GM20431 (cell line): Measurements from ENCODE around the gene RAB40B.

ENCODE experiments used
- in situ Hi-C: fragments of 300-500 bp; cut with MseI, MboI; formaldehyde crosslinking; loops from one replicate; pipeline ENCODE4 v1.15.0; 2020; ENCODE audit warnings: low sequenced_read_pairs; ENCODE audit not compliant: unreplicated experiment

The RAB40B gene

DNA sequence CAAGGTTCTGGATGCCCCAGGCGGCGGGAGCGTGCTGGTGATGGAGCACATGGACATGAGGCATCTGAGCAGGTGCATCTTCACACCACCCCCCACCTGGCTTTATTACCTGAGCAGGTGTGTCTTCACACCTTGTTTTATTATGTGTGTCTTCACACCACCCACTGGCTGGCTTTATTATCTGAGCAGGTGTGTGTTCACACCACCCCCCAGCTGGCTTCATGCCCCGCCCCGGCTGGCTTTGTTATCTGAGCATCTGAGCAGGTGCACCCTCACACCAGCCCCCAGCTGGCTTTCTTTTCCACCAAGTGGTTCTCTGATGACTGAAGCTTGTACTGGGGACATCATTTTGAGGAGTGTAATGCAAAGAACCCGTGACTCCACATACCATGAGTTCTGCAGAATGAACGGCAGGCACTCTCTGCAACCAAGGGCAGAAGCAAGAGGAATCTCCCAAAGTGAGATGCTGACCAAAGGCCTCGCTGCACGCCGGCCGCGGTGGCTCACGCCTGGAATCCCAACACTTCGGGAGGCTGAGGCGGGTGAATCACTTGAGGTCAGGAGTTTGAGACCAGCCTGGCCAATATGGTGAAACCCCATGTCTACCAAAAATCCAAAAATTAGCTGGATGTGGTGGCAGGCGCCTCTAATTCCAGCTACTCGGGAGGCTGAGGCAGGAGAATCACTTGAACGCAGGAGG lies 20.6 kb upstream of the RAB40B start:
- in situ Hi-C loops: no loop called here

DNA sequence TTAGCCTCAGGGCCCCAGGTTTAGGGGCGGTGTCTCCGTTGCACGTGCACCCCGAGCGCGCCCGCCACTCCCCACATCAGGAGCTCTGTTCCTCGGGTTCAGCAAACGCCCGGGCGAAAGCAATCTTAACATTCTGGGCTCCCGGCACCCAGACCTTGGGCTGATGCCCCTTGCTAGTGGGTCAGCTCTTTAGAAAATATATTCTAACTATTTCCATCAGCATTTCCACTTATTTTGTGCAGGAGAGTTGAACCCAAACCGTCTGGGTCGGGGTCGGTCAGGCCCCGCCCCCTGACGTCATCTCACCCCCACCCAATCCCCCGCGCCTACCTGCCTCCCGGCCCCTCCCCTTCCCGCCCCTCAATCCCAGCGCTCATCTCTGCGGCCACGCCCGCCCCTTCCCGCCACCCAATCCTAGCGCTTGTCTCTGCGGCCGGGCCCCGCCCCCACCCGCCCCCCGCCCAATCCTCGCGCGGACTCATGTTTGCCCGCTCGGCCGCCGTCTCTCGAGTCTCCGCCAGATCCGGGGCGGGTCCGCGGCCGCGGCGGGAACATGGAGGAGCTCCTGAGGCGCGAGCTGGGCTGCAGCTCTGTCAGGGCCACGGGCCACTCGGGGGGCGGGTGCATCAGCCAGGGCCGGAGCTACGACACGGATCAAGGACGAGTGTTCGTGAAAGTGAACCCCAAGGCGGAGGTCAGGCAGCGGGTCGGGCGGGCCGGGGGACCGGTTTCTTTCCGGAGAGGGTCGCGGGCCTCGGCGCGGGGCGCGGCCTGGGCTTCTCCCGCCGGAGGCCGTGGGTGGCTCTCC lies 17.9 kb upstream of the RAB40B start, which contains the start of gene FN3KRP:
TSS of gene FN3KRP (plus strand) at position 504 of the 808 bp plus-strand sequence. CDS start at position 554, 50 bp downstream.
- in situ Hi-C loops: no loop called here

DNA sequence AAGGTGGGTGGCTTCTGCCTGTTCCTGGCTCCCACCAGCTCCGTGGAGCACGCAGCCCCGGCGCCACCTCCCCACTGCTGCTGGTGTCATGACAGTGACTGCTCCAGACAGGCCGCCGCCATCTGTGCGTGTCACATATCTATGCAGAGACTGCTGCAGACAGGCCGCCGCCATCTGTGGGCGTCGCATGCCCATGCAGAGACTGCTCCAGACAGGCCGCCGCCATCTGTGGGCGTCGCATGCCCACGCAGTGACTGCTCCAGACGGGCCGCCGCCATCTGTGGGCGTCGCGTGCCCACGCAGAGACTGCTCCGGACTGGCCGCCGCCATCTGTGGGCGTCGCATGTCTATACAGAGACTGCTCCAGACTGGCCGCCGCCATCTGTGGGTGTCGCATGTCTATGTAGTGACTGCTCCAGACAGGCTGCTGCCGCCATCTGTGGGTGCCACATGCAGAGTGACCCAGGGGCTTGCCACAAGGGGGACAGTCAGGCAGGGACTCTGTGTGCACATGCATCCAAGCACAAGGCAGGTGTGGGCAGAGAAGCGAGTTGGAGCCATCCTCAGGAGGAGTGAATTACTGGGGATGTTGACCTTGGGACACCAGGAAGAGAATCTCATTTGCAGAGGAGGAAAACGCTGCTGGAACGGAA lies 14.7 kb upstream of the RAB40B start:
- in situ Hi-C loops: no loop called here

DNA sequence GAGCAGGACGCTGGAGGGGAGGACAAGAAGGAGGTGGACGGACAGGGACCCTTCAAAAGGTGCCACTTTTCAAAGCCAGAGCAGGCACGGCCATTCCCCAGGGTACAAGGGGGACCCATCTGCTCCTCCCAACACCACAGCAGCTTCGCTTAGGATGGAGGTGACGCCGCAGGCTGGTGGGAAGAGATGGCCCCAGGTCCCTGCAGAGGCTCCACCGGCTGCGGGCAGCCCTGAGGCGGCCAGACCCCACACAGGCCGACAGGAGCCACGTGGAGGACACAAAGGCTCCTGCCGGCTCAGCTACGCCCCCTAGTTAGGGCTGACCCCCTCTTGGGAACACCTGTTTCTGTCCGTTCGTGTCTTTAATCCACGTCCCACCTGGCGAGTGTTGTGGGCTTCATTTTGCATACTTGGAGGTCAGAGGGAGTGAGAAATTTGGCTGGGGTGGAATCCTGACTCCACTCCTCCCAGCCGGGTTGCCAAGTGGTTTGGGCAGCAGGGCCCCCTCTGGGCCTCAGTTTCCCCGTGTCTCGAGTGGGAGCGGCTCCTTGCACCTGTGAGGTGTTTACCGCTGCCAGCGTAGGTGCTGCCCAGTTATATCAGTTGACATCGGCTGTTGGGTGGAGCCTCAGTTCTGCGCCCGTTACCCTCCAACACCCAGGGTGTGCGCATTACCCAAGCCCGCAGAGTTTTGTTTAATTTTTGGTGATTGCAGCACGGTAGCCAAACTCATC lies 12.2 kb upstream of the RAB40B start:
- in situ Hi-C loops: no loop called here

DNA sequence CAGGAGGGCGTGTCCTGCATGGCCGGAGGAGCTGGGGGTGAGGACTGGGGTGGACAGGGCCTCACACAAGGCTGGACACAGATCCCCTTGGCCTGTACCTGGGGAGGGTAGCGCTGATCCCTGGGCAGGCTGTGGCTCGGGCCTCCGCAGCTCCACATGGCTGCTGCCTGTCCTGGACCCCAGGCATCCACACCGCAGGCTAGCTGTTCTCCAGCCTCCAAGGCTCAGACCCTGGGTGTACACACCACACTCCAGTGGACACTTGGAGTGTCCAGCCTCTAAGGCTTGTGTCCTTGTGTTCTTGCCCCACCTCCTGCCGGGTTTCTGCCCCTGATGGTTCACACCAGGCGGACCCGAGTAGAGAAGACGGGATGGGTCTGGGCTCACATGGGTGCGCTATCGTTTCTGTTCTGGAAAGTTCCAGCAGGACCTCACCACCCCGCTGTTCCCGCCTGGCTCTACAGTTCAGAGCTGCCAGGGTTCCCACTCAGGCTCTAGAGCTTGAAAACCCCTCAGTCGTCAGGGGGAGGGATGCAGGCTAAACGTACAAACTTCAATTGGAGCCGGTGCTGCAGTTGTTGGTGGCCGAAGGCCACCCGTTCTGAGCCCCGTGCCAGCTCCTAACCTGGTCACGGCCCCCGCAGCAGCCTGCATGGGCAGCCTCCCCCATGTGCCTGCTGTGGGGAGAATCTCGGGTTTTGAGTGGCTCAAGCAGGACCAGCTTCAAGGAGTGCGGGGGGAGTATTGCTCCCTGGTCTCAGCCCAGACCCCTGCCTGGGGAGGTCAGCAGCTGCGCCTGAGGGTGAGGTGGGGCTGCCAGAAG lies 11.4 kb upstream of the RAB40B start:
- in situ Hi-C loops: no loop called here

DNA sequence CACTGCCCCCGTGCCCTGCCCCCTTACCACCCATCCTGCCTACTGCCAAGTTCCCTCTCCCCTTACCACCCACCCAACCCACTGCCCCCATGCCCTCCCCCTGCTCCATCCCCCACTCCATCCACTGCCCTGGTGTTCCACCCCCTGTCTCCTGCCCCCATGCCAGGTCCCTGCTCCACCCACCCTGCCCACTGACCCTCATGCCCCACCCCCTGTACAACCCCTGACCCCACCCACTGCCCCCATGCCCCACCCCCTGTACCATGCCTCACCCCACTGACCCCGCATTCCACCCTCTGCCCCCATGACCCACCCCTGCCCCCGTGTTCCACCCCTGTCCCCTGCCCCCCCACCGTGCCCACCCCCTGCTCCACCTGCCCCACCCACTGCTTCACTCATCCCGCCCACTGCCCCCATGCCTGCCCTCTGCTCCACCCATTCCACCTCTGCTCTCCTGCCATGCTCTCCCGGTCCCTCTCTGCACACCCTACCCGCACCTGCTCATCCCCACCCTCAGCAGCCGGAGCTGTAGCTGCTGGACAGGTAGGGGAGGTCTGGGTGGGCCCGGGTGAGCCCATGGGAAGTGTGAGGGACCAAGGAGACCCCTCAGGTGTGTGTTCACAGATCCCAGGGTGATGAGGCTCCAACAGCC lies 10.7 kb upstream of the RAB40B start:
- in situ Hi-C loops: no loop called here

DNA sequence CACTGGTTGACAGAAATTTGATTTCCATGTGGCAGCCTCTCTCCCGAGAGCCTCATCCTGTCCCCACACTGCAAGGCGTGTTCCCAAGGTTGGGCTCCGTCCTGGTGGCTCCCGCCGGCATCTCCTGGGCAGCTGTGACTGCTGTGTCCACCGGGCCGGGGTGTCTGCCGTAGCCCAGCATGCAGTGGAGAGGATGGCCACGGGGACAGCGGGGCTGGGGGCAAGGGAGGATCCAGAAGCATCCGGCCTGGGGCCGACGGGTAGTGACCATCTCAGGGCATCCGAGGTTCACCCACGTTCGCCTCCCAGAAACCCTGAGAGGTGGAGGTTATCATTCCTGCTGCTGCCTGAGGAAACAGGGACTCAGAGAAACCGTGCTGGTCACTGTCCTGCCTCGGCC lies 7.3 kb upstream of the RAB40B start:
- in situ Hi-C loops: no loop called here

DNA sequence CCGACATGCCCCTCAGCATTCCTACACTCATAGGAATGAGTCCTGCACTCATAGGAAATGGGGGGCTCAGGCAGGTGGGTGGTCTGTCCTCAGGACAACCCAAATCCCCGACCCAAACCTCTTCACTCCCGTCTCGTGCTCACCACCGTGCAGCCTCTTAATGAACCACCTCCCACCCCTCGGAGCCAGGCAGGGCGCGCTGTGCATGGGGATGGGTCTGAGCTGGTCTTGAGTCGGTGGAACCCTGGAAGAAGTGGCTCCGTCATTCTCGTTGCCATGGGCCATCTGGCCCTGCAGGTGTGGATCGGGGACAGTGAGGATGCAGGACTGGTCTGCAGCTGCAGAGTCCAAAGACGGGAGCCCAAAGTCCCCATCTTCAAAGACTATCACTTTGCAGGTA lies 6.4 kb upstream of the RAB40B start:
- in situ Hi-C loops: no loop called here

DNA sequence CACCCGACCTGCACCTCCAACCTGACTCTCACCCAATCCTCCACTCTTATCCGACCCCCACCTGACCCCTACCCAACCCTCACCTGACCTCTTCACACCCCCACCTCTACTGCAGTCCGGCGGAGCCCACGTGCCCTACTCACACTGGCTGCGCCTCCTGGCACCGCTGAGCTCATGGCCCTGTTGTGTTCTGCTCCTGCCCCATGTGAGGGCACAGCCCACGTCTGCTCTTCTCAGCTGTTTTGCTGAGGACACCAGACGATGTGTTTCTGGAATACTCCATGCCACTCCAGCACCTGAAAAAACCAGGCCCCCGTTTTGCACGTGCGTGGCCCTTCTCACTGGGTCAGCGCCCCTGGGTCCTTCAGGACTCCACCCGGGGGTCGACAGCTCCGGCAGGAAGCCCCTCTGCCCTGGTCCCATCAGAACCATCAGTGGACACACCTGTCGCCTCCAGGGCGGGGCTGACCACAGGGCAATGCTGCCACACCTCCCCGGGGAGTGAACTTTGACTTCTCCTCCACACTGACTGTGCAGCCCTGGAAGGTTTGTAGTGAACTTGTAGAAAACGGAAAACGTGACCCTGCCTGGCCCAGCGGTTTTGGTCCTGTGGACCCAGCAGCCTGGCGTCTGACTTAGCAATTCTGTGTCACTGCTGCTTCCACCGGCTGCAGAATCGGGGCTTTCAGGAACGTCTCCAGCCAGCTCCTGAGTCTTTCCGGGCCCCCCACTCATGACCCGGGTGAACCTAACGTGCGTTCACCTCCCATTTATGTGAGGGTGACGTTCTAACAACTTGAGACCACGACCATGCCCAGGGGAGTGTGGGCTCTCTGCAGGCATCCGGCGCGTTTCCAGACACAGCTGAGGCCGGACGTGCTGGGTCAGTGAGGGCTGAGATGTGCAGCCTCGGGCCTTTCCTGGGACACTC lies 5.7 kb upstream of the RAB40B start:
- in situ Hi-C loops: no loop called here

DNA sequence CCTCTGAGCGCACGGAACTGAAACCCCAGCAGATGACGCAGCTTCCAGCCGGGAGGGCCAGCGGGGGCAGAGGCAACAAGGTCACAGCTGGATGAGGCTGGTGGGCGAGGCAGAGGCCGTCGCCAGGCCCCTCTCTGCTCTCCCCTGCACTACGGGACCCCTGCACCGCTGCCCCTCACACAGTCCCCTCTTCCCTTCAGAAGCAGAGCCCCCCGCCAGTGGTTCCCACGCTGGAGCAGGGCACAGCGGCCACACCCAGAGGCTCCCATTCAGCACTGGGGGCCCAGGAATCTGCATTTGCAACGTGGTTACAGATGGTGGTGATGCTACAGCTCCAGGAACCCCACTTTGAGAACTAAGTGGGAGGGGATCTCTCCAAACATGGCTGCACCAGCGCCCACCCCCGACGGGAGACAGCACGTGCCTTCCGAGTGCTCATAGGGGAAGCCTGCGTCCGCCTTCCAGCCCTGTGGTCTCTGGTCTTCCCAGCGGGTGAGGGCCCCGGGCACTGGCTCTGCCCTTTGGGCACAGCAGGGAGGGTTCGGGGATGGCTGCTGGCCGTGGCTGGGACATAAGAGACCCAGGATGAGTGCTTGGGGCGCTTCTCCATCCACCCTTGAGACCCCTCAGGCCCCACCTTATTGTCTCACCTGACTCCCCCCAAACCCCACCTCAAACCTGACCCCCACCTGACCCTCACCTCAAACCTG lies 4.7 kb upstream of the RAB40B start:
- in situ Hi-C loops: no loop called here

DNA sequence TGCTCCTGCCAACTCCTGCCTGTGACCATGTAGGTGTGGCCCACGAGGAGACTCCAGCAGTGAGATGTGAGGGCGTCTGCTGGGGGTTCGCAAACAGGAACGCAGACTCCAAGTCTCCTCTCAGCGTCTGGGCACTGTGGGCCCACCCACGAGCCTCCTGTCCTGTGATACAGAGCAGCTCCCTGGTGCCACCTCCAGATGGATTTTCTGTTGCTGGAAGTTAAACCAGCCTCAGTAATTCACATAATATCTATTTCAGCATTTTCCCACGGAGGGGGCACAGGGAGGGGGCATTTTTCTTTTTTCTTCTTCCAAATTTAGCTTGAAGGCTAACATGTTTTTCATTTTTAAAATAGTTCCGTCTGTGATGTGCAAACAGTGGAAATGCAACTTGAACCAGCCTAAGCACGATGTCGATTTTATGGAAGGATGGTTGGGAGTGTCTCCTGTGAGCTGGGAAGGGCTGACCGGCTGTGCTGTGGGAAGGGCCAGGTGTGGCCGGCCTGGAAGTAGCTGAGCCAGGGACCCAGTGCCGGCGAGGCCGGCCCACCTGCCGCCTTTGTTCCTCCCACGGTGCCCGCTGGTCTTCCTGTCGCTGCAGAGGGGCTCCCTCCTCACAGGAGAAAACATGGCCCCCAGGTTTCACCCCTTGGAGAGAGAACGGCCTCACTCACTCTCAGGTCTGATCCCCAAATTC lies 3.9 kb upstream of the RAB40B start:
- in situ Hi-C loops: no loop called here

DNA sequence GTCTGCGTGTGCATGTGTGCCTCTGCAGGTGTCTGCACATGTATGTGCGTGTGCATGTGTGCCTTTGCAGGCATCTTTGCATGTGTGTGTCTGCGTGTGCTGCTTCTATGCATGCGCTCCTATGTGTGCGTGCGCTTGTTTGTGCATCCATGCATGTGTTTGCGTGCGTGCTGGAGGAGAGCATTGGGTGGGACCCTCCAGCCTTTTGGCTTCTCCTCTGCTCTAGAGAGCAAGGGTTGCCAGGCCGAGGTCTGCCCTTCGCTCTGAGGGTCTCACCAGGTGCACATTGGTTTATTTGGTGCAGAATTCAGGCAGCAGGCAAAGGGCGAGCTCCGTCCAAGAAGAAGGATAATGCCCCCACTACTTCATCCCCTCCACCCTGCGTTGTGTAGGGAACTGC lies 1.1 kb upstream of the RAB40B start:
- in situ Hi-C loops: no loop called here

DNA sequence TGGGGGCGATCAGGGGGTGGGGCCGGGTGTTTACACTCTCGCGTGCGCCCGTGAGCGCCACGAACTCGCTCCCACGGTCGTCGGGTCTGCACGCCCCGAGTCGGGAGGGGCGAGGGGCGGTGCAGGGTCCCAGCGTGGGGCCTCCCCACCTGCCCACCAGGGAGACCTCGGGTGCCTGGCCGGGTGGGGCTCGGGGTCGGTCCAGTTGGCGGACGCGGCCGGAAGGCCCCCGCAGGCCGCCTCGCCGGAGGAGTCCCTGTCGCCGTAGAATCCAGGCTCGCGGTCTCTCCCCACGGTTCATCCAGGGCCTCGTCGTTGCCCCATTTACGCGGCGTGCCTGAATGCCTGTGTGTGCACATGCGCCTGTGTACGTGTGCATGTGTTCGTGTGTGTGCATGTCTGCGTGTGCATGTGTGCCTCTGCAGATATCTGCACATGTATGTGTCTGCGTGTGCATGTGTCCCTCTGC lies 510 bp upstream of the RAB40B start:
- in situ Hi-C loops: no loop called here

DNA sequence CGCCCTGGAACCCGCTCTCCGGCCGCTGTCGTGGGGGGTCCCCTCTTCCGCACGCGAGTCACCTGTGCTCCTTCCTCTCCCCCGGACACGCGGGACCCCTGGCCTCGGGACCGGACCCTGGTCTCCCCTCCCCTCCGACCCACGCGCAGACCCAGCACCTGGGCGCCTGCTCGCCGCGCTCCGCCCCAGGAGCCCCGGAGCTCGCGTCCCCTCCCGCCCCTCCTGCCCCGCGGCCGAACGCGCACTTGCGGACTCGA lies 762 bp downstream of the RAB40B start:
- in situ Hi-C loops: no loop called here

DNA sequence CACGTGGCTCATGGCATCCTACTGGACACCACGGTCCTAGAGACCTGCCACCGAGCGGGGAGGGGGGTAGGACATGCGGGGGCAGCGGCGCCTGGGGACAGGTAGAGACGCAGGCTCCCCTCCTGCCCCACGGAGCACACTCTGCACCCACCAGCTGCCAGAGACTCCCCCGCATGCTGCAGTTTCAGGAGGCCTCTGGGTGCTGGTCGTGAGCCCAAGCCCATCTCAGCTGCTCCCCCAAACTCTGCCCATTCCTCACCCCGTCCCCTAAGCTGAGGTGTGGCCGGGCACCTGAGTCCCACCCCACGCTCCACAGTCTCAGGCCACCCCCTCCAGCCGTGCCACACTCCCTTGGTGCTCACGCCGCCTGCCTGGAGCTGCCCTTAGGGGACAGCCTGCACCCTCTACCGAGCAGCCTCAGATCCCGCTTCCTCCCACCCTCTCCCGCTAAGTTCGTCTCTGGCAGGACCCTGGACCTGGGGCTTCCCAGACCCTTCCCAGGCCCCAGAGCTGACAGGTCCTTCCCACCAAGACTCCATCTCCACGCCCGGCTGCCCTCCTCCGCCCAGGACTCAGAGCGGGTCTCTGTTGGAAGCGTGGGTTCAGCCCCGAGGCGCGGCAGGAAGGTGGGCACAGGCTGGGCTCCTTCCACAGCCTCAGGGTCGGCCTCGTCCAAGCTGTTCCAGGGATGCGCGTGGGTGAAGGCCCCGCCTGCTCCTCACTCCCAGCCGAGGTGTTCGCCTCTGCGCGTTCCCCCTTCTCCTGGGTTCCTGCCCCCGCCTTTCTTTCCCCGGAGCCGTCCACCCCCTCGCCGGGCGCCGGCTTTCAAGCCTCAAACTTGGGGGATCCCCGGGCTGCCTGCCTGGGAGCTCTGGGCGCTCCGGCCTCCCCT lies 1.3 kb downstream of the RAB40B start:
- in situ Hi-C loops: no loop called here

DNA sequence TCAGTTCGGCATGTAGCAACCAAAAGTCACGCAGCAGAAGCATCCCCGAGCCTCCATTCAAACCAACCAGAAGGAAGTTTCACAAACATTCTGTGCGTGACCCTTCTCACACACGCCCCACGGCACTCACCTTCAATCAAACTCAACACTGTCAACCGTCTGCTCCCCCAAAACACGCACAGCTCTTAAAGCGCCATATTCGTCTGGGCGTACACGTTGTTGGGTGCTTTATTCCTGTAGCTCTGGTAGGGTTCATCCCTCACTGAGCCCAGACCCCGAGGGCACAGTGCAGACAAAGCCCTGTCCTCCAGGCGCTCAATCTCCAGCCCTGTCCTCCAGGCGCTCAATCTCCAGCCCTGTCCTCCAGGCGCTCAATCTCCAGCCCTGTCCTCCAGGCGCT lies 2.2 kb downstream of the RAB40B start:
- in situ Hi-C loops: no loop called here
